Measurements from ENCODE around the gene PDE9A. TPM values are rescaled to one million over a fixed set of nuclear protein-coding genes. Genes with fewer than 3 reads are reported as not detected.
"Not testable (repeated sequence)": the region's sequence is repeated elsewhere in the genome, so short reads cannot be mapped to it uniquely, and the experiment has no call there.

The PDE9A gene
- polyA plus RNA-seq, 4 donors: 36.2 to 41.7 (median 37.7) TPM

DNA sequence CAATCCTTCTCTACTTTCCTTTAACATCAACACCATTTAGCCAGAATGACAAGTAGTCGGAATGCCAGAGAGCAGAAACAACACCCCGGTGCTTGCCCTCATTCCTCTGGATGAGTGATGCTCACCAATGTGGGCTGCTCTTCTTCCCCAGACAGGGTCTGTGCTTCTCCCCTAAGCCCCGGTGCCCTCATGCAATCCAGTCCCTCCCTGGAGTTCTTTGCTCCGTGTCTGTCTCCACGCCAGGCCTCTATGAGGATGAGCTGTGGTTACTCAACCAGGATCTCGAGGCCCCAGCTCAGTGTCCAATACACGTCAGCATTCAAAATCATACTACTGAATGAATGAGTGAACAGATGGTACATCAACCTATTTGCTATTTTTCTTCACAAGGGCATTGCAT lies 29.7 kb upstream of the PDE9A start:
- no peak for DNase-seq (ENCODE audit: low read depth in 4 of 4, low spot score in 3 of 4)

DNA sequence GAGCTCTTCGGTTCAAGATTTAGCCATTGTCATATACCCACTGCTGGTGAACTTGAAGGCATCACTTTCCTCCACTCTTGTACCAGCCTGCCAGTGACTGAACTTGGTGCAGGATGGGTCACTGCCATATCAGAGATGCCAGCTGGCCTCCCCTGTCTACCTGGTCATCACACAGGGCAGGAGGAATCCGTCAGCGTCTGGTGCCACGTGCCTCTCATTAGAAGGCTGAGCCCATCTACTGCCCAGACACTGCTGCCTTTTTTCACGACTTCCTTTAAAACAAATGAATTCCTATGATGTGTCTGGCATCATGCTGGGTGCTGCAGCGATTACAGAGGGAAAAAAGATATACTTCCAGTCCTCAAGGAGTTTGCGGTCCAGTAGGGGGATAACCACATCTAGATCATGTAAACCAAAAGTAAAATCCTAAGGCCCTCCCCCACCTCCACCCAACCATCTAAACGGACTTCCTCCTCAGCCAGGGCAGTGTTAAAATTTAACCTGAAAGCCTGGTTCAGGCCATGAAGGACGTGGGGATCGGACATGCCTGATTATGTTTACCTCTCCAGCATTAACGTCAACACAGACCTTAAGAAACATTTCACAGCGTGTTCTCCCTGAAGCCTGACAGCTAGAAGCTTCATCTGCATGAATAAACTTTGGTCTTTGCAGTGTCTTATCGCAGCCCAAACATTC lies 29.2 kb upstream of the PDE9A start:
- DNase-seq (ENCODE audit: low read depth in 4 of 4, low spot score in 3 of 4): no peak

DNA sequence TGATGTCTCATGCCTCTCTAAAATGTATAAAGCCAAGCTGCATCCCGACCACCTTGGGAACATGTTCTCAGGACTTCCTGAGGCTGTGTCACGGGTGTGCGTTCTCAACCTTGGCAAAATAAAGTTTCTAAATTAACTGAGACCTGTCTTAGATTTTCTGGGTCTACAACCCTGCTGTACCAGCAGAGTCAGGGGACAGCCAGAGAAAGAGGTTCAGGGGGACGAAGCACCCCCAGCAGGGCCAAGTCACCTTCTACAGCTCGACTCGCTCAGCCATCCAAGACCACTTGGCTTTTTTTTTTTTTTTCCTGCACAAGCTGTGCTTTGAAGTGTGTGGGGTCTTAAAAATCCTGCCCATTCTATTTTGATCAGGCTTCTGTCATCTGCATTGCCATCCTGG lies 28.5 kb upstream of the PDE9A start:
- no peak for DNase-seq (ENCODE audit: low read depth in 4 of 4, low spot score in 3 of 4)

DNA sequence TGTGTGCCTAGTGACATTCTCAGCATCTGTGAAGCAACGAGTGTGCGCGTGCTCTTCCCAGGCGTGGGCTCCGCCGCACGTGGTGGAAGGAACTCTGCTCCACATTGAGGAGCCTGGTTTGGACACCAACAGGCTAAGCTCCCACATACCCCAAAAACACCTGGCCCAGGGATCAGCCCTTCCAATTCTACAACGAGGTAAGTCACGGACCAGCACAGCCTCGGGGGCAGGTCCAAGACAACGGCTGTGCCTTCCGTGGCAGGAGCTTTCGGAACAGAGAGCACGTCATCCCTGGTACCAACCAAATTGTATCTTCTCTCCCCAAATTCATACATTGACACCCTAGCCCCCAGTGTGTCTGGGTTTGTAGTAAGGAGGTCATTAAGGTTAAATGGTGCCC lies 27.2 kb upstream of the PDE9A start:
- DNase-seq (ENCODE audit: low read depth in 4 of 4, low spot score in 3 of 4): no peak

DNA sequence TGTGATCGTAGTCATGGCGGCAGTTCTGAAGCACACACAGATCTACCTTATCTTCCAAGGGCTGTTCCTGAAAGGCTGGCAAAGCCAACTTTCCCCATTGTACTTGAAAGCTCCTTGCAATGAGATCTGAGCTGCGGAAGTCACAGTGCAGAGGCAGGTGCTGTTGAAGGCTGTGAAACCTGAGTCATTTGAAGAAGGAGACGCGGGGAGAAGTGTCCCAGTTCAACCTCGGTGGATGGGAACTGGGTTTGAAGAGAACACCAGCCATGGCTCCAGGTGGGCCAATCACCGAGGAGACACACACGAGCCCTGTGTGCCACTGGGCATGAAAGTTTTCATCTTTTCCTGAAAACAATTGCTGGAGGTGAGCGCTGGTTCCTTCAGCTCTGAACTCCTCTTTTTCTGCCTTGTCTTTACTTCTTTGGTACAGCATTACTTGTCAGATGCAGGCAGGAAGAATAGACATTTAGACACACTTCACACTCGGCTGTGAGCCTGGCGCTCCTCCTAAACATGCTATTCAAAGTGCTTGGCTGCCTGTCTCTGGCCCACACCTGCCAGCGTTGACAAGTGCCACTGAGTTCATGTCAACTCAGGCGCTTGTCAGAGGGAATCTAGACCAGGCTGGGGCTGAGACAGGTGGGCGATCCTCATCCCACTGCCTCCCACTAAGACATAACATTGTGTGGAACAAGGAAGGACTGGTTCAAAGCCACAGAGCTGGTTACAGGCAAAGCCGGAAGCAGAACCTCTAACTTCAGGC lies 25.7 kb upstream of the PDE9A start:
- no peak for DNase-seq (ENCODE audit: low read depth in 4 of 4, low spot score in 3 of 4)

DNA sequence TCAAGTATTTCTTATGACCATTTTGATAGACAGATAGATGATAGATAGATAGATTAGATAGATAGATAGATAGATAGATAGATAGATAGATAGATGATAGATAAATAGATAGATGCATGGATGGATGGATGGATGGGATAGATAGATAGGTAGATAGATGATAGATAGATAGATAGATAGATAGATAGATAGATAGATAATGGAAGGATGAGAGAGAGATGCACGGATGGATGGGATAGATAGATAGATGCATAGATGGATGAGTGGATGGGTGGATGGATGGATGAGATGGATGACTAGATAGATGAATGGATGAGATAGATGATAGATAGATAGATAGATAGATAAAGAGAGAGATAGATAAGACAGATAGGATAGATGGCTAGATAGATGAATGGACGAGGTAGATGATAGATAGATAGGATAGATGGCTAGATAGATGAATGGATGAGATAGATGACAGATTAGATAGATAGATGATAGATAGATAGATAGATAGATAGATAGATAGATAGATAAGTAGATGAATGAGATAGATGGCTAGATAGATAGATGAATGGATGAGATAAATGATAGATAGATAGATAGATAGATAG lies 24.9 kb upstream of the PDE9A start:
- DNase-seq (ENCODE audit: low read depth in 4 of 4, low spot score in 3 of 4): not testable (repeated sequence)

DNA sequence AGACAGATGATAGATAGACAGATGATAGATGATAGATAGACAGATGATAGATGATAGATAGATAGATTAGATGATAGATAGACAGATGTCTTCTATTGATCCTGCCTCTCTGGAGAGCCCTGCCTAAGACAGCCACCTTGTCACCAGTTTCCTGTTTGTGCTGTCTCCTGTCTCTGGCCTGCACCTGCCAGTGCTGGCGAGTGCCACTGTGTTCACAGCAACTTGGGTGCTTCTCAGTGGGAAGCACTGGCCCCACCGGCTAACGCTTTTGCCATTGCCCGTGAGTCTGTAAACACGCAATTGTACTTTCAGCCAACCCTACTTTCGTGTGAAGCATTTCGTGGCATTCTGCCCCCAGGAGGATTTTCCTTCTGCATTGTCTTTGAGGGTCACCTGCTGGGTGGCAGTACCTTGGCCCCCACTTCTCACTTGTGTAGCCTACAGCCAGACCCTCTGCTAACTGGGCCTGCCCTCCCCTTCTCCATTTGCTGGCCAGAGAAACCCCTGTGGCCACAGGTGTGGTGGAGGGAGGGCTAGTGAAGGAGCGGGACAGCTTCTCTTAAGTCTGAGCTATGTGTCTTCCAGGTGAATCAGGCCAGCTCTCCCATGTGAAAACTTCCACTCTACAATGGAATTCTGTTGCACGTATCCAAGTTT lies 23.4 kb upstream of the PDE9A start:
- DNase-seq (ENCODE audit: low read depth in 4 of 4, low spot score in 3 of 4): no peak

DNA sequence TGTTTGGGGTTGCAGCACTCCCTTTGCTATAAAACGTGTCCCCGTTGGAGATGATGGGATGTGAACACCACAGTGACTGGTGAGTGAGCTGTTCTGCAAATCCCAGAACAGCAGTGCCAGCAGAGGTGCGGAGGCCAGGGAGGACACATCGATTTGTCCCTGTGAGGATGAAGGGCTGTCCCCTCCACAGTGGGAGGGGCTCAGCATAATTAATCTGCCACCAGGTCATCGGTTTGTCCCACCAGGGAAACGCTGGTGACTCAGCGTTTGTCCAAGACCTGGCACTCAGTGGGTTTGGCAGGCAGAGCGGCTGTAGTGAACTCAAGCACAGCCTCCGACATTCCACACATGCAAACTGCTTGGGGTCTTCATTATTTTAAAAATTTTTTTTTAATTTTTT lies 22.8 kb upstream of the PDE9A start:
- DNase-seq (ENCODE audit: low read depth in 4 of 4, low spot score in 3 of 4): no peak

DNA sequence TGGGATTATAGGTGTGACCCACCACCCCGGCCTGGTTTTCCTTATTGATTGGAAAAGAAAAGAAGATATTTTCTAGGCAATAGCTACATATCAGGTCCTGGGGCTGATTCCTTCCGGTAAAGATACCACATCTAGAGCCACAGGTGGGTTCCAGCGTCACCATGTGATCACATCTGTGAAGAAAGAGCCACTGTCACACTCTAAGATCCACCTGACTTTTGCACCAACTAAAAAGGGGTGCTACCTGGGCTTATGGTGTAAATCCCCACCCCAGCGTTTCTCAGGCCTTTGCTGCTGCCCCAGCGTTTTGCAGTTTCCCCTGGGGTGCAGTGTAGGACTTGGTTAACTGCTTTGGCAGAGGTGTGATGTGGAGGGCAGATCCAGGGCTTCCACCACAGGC lies 22.3 kb upstream of the PDE9A start:
- no peak for DNase-seq (ENCODE audit: low read depth in 4 of 4, low spot score in 3 of 4)

DNA sequence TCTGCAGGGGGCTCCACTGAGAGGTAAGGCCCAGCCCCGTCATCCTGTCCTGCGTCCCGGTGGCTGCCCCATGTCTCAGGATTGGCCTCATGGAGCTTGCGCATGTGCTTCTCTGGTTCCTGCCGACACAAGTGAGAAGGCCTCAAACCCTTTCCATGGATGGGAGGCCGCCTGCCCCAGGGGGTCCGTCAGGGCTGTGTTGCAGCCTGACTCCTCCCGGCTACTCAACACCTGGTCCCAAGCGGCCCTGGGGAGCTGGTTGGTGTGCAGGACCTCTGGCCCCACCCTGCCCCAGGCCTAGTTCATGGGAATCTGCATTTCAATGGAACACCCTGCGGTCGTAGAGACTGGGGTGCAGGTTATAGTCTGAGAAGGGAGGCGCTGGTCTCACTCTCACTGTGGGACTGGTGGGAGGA lies 21.1 kb upstream of the PDE9A start:
- DNase-seq (ENCODE audit: low read depth in 4 of 4, low spot score in 3 of 4): no peak

DNA sequence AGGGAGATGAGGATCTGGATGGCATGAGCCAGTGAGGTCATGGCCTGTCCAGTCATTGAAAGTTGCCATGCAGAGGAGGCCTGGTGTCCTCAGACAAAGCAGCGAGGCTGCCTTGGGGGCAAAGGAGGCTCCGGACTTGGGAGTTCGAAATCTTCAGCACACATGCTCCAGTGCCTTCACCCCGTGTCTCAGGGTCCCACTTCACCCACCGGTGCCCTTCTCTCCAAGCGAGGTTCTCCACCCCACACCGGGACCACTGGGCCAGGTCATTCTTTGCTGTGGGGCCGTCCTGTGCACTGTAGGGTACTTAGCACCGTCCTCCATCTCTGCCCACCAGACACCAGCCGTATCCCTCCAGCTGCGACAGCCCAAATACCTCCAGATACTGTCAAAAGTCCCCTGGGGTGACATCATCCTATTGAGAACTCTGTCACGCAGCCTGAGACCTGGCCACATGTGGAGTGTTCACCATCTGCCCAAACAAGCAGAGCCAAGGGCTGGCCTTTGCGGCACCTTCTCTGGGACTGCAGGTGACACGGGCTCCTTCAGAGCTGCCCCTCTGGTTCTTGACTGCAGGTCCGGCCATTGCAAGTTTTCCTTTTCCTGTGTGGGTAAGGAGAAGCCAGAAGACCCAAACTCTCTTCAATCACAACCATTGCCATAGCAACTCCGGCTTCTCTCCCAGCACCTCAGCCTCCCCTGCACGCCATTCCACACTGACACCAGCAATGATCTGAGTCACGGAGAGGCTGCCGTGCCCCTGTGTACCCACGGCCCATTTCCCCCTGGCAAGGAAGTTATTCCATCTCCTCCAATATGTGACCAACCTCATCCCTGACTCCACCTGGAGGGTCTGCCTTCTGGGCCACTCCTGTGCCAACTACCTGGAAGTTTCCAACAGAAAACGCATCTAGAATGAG lies 20.4 kb upstream of the PDE9A start:
- DNase-seq (ENCODE audit: low read depth in 4 of 4, low spot score in 3 of 4): no peak

DNA sequence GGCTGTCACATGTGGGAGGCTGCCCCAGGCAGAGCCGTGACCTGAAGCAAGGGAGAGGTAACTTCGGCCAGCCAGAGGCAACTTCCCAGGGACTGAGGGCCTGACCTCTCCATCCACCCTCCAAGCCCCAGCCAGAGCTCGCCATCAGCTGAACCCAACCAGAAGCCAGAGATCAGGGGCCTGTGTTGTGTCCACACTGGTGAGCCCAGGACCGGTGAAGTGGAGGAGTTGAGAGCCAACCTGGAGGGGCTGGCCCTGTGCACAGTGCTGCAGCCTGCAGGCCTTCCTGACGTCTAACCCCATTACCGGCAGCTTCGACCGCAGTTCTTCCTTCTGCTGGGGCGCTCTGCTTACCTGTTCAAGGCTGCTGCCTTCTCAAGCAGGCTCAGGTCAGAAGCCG lies 19.6 kb upstream of the PDE9A start:
- DNase-seq (ENCODE audit: low read depth in 4 of 4, low spot score in 3 of 4): no peak

DNA sequence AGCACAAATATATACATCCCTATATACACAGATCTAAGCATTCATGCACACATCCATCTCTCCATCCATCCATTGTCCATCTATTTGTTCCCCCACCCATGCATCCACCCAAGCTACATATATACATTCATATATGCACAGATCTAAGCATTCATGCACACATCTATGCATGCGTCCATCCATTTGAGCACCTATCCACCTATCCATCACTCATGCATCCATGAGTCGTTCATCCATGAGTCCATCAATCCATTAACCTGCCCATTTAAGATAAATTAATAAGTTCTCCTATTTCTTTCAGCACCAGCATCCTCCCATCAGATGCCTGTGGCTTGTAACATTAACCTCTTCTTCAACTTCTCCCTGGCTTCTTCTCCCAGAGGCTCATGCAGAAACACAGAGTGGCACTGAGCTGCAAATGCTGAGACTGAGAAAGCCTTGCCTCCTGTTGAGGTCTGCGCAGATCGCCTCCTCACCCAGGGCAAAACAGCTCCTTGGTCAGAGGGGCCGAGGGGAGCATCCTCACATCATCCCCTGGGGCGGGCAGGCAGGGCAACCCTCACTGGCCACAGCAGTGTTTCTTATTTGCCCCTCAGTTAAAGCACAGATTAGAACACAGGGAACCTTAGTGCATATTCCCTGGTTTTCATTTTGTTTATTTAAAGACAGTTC lies 17.4 kb upstream of the PDE9A start:
- DNase-seq (ENCODE audit: low read depth in 4 of 4, low spot score in 3 of 4): no peak

DNA sequence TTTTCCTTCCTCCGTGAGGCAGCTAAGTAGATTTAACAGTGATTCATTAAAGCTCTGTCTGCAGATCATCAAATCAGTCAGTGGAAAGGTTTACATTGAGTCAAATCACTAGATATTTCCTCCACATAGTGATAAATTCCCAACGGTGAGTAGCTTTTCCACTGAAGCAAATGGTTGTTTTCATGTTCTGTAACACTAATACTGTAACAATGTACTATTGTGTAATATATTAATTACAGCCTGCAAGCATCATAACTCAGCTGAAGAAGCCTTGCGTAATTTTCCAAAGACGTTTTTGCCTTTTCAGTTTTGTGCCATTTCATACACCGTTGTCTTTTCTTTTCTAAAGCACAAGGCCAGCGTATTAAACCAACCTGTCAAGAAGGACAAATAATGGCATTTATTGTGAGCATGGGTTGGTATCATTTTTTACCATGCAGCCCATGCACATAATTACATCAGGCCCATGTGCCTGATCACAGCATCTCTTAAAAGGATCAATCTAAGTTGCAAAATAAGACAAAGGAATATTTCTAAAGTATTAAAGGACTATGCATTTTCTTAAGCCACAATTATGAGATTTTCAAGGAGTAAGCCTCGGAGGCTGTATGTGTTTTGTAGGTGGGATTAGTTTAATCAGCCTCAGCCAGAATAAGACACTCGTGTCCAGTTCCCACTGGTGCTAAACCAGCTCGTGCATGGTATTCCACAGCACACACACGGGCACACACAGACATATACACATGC lies 16.7 kb upstream of the PDE9A start:
- DNase-seq (ENCODE audit: low read depth in 4 of 4, low spot score in 3 of 4): no peak

DNA sequence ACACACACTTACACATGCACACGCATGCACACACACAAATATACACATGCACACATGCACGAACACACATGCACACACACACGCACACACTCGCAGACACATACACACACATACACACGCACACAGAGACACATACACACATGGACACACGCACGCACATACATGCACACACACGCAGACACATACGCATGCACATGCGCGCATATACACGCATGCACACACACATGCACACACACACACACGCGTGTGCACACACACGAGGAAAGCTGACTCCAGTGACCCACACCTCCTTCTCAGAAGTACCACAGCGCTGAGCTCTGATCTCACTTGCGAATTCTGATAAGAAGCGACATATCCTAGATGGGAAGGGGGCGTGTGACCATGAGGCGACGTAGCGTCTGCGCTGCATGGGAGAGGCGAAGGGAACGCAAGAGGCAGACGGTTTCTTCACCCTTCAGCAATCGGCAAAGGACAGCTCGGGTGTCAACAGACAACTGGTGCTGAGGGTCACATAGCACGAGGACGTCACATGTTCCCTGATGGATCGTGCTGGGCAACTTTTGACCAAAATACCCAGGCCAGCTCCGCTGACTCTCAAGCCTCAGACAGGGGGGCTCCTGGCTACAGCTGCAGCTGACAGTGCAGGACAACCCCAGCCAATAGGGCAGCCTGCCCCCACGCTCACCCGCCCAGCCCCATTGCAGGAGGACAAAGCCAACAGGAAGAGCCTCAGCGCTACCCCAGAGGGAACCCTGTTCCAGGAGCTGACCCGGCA lies 16.0 kb upstream of the PDE9A start:
- DNase-seq (ENCODE audit: low read depth in 4 of 4, low spot score in 3 of 4): no peak

DNA sequence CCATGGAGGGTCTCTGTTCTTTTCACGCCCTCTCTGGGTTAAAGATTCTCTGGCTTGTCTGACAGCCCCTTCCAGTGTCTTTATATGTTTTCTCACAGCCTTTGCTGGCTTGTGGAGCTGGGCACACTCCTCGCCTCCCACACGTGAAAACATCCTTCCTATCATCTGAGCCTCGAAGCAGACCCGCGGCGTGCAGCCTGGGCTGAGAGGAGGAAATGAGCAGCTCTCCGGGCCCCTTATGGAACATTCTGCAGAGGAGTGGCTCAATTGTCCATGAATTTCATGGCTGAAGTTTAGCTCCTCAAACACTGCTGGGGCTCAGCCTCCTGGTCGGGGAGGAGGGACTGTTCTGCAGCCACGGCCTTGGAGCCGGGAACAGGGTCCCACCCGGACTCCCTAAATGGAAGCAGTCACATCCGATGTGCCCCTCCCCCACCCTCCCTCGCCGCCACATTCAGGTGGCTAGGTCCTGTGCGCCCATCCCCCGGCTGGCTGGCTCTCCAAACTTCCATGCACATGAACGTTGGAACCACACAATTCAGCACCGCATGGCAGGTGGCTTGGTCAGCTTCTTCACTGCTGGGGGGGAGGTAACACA lies 15.1 kb upstream of the PDE9A start:
- no peak for DNase-seq (ENCODE audit: low read depth in 4 of 4, low spot score in 3 of 4)

DNA sequence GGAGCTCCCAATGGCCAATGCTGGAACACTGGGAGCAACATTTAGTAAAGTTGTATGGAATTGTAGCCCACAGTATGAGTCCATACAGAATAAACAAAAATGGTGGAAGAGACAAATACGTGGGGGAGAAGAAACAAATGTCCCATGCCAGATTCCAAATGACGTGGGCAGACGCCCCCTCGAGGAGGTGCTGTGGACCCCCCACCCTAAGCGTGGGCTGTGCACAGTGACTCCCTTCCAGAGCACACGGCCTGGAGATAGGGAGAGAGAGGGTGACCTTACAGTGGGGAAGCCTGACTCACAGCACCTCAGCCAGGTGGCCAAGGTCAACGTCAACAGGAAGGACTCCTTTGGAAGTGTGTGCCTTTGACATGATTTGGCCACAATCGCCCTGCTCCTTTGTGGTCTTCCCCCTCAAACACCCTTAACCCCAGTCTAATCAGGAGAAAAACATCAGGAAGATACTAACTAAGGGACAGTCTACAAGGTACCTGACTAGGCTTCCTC lies 13.7 kb upstream of the PDE9A start:
- no peak for DNase-seq (ENCODE audit: low read depth in 4 of 4, low spot score in 3 of 4)

DNA sequence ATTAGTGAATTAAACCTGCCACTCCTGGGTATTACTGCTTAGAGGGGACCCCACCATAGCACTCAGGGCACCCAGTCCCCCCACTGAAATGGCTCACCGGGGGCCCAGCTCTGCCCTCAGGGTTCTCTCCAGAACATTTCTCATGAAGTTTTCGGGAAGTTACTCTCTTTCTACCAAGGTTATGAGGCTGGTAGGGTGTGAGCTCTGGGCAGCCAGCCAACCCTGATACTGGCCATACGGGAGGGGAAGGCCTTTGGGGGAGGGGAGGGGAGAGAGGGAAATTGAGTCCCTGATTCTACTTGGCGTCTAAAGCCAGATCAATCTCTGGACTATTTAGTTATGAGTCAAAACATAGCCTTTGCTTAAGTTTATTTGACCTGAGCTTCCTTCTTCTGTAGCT lies 12.9 kb upstream of the PDE9A start:
- no peak for DNase-seq (ENCODE audit: low read depth in 4 of 4, low spot score in 3 of 4)
